Suprapubic skin (tissue), 3 donors: Measurements from ENCODE around the gene TAF6L.

Source experiments
- EP300 ChIP-seq: sonication (generic); formaldehyde crosslinking; IDR thresholded peaks from one replicate; pipeline ENCODE4 v1.6.1; 2017; ENCODE audit warnings: antibody characterized with exemption
- TF ChIP-seq, protein P1 (sequence below), 2 donors: fragments of 200-600 bp in 1 of 2; fragments of 450-650 bp in 1 of 2; sonication (generic) in 1 of 2; IDR thresholded peaks; one replicate each; pipeline ENCODE4 v1.5.1; 2016 to 2019; ENCODE audit warnings: antibody characterized with exemption in 2 of 2, mild to moderate bottlenecking in 1 of 2, moderate library complexity in 1 of 2

DNA sequence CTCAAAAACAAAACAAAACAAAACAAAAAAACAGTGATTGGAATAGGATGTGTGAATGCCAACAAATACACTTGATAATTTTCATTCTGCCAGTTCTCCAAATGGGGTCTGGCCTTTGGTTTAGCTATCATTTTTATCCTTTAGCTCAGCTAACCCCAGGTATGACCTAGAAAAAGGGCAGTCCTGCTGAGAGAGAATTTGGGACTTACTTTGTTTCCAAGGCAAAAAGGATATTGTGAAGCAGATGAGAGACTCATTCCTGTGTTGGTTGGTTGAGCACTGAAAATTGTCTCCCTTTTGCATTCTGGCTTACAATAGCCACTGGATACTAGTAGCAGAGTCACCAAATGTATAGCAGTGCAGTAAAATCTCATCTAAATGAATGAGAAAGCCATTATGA is 34.0 kb upstream of the TAF6L start:
- TF ChIP-seq, protein P1, sequence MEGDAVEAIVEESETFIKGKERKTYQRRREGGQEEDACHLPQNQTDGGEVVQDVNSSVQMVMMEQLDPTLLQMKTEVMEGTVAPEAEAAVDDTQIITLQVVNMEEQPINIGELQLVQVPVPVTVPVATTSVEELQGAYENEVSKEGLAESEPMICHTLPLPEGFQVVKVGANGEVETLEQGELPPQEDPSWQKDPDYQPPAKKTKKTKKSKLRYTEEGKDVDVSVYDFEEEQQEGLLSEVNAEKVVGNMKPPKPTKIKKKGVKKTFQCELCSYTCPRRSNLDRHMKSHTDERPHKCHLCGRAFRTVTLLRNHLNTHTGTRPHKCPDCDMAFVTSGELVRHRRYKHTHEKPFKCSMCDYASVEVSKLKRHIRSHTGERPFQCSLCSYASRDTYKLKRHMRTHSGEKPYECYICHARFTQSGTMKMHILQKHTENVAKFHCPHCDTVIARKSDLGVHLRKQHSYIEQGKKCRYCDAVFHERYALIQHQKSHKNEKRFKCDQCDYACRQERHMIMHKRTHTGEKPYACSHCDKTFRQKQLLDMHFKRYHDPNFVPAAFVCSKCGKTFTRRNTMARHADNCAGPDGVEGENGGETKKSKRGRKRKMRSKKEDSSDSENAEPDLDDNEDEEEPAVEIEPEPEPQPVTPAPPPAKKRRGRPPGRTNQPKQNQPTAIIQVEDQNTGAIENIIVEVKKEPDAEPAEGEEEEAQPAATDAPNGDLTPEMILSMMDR (IDR thresholded peaks at IDR 0.05) = no peak
- no peak for TF ChIP-seq EP300
